IMR-90 (cell line): ENCODE data around the gene COLEC12. TPM values are rescaled to one million over a fixed set of nuclear protein-coding genes. Genes with fewer than 3 reads are reported as not detected.

Experiments used
- ATAC-seq: fragments of 200-7000 bp; cut with Tn5 transposase; 2 replicates; pipeline ENCODE4 v1.9.1; 2020; ENCODE audit warnings: low read depth, mild to moderate bottlenecking, moderate library complexity
- BruUV-seq: library from RNA; stranded (reverse); fragments of 400-500 nt; replicated peaks from 2 replicates; lab custom pipeline; 2021; lab: Mats Ljungman, UMichigan
- CTCF ChIA-PET: fragments of 300-600 bp; formaldehyde crosslinking; extraction: SDS; loops from one replicate; lab custom pipeline; 2021; ENCODE audit warnings: antibody characterized with exemption; lab: Yijun Ruan, JAX
- POLR2A ChIA-PET: fragments of 300-600 bp; sonication (Branson Sonifier 250); formaldehyde crosslinking; loops from one replicate; lab custom pipeline; 2022; ENCODE audit warnings: antibody characterized with exemption; ENCODE audit not compliant: unreplicated experiment; lab: Charles Lee
- DNase-seq: peaks from one replicate; pipeline ENCODE4 v3.0.0; 2013
- H2AFZ ChIP-seq: replicated peaks from 2 replicates; pipeline ENCODE3; 2013; ENCODE audit warnings: low read length, mild to moderate bottlenecking; ENCODE audit not compliant: poor library complexity
- H2AK5ac ChIP-seq: 2 replicates; pipeline ENCODE4 v1.6.1; 2013; ENCODE audit warnings: low read depth, low read length, inconsistent platforms
- H2AK9ac ChIP-seq: replicated peaks from 2 replicates; pipeline ENCODE3; 2013; ENCODE audit warnings: mild to moderate bottlenecking, low read depth, low read length, moderate library complexity; ENCODE audit not compliant: poor library complexity
- H2BK120ac ChIP-seq: 2 replicates; pipeline ENCODE4 v1.6.1; 2013; ENCODE audit warnings: low read depth, low read length, inconsistent platforms
- H2BK15ac ChIP-seq: 3 replicates; pipeline ENCODE4 v1.6.1; 2013; ENCODE audit warnings: low read depth, low read length, inconsistent platforms
- H2BK20ac ChIP-seq: 2 replicates; pipeline ENCODE4 v1.6.1; 2013; ENCODE audit warnings: low read depth, mild to moderate bottlenecking, inconsistent platforms, low read length, moderate library complexity
- H2BK5ac ChIP-seq: 2 replicates; pipeline ENCODE4 v1.6.1; 2013; ENCODE audit warnings: mild to moderate bottlenecking, low read depth, low read length, inconsistent platforms; ENCODE audit not compliant: poor library complexity, severe bottlenecking
- H3K14ac ChIP-seq: replicated peaks from 2 replicates; pipeline ENCODE4 v1.6.1; 2013; ENCODE audit warnings: low read depth, low read length, inconsistent platforms
- H3K18ac ChIP-seq: 2 replicates; pipeline ENCODE4 v1.6.1; 2013; ENCODE audit warnings: low read depth, low read length, control low read depth
- H3K23ac ChIP-seq: 2 replicates; pipeline ENCODE4 v1.6.1; 2013; ENCODE audit warnings: low read depth, low read length, inconsistent platforms
- H3K27ac ChIP-seq: 2 replicates; pipeline ENCODE4 v1.5.1; 2013; ENCODE audit warnings: mild to moderate bottlenecking, control low read depth, low read length; ENCODE audit not compliant: insufficient read depth
- H3K27me3 ChIP-seq: 2 replicates; pipeline ENCODE4 v1.6.1; 2013; ENCODE audit warnings: low read length; ENCODE audit not compliant: control insufficient read depth, insufficient read depth
- H3K36me3 ChIP-seq: 2 replicates; pipeline ENCODE4 v1.6.1; 2013; ENCODE audit warnings: low read length, mixed read lengths; ENCODE audit not compliant: control insufficient read depth, insufficient read depth
- H3K4ac ChIP-seq: 2 replicates; pipeline ENCODE4 v1.6.1; 2013; ENCODE audit warnings: low read depth, low read length, inconsistent platforms
- H3K4me1 ChIP-seq: 2 replicates; pipeline ENCODE4 v1.6.1; 2013; ENCODE audit warnings: low read length, mixed read lengths; ENCODE audit not compliant: control insufficient read depth, insufficient read depth
- H3K4me2 ChIP-seq: 2 replicates; pipeline ENCODE4 v1.6.1; 2013; ENCODE audit warnings: low read depth, mild to moderate bottlenecking, control low read depth, low read length, moderate library complexity
- H3K4me3 ChIP-seq: 2 replicates; pipeline ENCODE4 v1.5.1; 2013; ENCODE audit warnings: low read depth, mild to moderate bottlenecking, control low read depth, low read length, moderate library complexity; ENCODE audit not compliant: insufficient read depth
- H3K56ac ChIP-seq: 2 replicates; pipeline ENCODE4 v1.6.1; 2013; ENCODE audit warnings: low read length, inconsistent platforms; ENCODE audit not compliant: insufficient read depth; ENCODE audit errors: extremely low read depth
- H3K79me1 ChIP-seq, 2 experiments: 2 replicates each; pipeline ENCODE4 v1.6.1; 2013; ENCODE audit warnings: low read length in 2 of 2, inconsistent platforms in 1 of 2, low read depth in 1 of 2
- H3K9ac ChIP-seq: 2 replicates; pipeline ENCODE4 v1.6.1; 2013; ENCODE audit warnings: low read depth, low read length, control low read depth
- H3K9me1 ChIP-seq: 2 replicates; pipeline ENCODE4 v1.6.1; 2013; ENCODE audit warnings: low read length, inconsistent platforms; ENCODE audit not compliant: insufficient read depth
- H3K9me3 ChIP-seq: 2 replicates; pipeline ENCODE4 v1.6.1; 2013; ENCODE audit warnings: low read length; ENCODE audit not compliant: control insufficient read depth, insufficient read depth
- H4K20me1 ChIP-seq: 2 replicates; pipeline ENCODE4 v1.6.1; 2013; ENCODE audit warnings: low read length, inconsistent platforms; ENCODE audit not compliant: insufficient read depth
- H4K5ac ChIP-seq: 2 replicates; pipeline ENCODE4 v1.6.1; 2013; ENCODE audit warnings: mild to moderate bottlenecking, low read depth, low read length, control low read depth
- H4K8ac ChIP-seq, 2 experiments: 2 replicates each; pipeline ENCODE4 v1.6.1; 2013; ENCODE audit warnings: low read depth in 2 of 2, low read length in 2 of 2, control low read depth in 1 of 2, inconsistent platforms in 1 of 2
- H4K91ac ChIP-seq: 2 replicates; pipeline ENCODE4 v1.6.1; 2013; ENCODE audit warnings: low read depth, low read length, inconsistent platforms; ENCODE audit not compliant: insufficient read depth
- BHLHE40 ChIP-seq: fragments of 150-350 bp; IDR thresholded peaks from 2 replicates; pipeline ENCODE4 v1.6.1; 2016; ENCODE audit warnings: mild to moderate bottlenecking, low read depth, low read length
- CHD1 ChIP-seq: IDR thresholded peaks from 2 replicates; pipeline ENCODE4 v1.6.1; 2012; ENCODE audit warnings: low read depth, low read length, improper control_type of control experiment
- MAZ ChIP-seq: IDR thresholded peaks from 2 replicates; pipeline ENCODE4 v1.6.1; 2012; ENCODE audit warnings: low read depth, mild to moderate bottlenecking, low read length, improper control_type of control experiment, moderate library complexity, borderline replicate concordance
- RCOR1 ChIP-seq: IDR thresholded peaks from 2 replicates; pipeline ENCODE4 v1.6.1; 2012; ENCODE audit warnings: mild to moderate bottlenecking, low read length, improper control_type of control experiment; ENCODE audit not compliant: insufficient replicate concordance
- SMC3 ChIP-seq: fragments of 150-350 bp; IDR thresholded peaks from 2 replicates; pipeline ENCODE4 v1.6.1; 2016; ENCODE audit warnings: low read depth, mild to moderate bottlenecking, antibody characterized with exemption, low read length, moderate library complexity
- WGBS, 2 experiments: methylation state at CpG; one replicate each; pipeline versions ENCODE4 v1.1.5 to v1.1.7; 2013; ENCODE audit warnings: missing lambda C conversion rate in 2 of 2; ENCODE audit not compliant: insufficient read length in 1 of 2; ENCODE audit errors: extremely low coverage in 2 of 2; 5-methylcytosine and 5-hydroxymethylcytosine counted together
- dilution Hi-C: fragments of 300-500 bp; cut with HindIII; formaldehyde crosslinking; loops from one replicate; pipeline ENCODE4 v1.14.3; 2018; ENCODE audit warnings: low sequenced_read_pairs; ENCODE audit not compliant: unreplicated experiment
- in situ Hi-C: fragments of 300-500 bp; cut with MboI; formaldehyde crosslinking; loops from 3 replicates; pipeline ENCODE4 v1.14.3; 2019; ENCODE audit warnings: low sequenced_read_pairs, inconsistent platforms, mixed read lengths
- intact Hi-C: fragments of 100-400 bp; cut with micrococcal nuclease; formaldehyde crosslinking; loops from 2 replicates; pipeline ENCODE4 v1.10.0; 2022
- polyA plus RNA-seq, 3 experiments: library from polyadenylated mRNA; depleted of rRNA; stranded (reverse); fragments of >200 nt; gene quantifications; 2 replicates each; pipeline ENCODE4 v1.2.3, GENCODE V29; 2012; ENCODE audit warnings: low replicate concordance in 1 of 3
- total RNA-seq: library from RNA; depleted of rRNA; stranded (reverse); fragments of >200 nt; gene quantifications from 2 replicates; pipeline ENCODE4 v1.2.3, GENCODE V29; 2012
- TF ChIP-seq, protein P1 (sequence below): fragments of 150-350 bp; IDR thresholded peaks from 2 replicates; pipeline ENCODE4 v1.6.1; 2016; ENCODE audit warnings: low read depth, mild to moderate bottlenecking, low read length, moderate library complexity, borderline replicate concordance

Gene COLEC12
- total and polyA plus RNA-seq, 2 of the 4 experiments (the other 2 are of a cell fraction) = 1.0 to 2.3 TPM

DNA sequence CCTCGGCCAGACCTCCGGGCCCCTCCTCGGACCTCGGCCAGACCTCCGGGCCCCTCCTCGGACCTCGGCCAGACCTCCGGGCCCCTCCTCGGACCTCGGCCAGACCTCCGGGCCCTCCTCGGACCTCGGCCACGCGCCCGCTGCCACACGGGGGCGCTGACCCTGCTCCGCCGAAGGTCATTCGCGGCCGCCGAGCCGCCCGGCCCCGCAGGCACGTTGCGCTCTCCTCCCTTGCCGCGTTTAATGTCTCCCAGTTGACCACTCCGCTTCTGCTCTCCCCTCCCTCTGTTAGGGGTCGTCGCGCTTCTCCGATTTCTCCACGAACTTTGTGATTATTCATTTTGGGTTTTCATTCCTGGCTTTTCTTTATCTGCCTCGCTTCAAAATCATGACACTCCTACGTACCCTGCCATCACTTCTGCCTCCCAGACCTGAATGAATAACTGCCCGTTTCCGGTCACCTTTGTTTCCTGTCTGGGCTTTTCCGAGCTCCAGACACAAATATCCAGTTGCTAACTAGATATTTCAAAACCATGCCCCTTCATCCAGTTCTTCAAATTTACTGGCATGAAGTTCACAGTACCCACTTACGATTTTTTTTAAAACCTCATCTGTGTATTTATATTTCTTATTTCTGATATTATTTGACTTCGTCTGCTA lies 14.8 kb upstream of the COLEC12 start:
- Histone ChIP-seq H3K79me1 (no peaks in the 10 kb centered on the region), H3K4ac (no peak overlapping the region), H3K4me3 (no peak overlapping the region), H3K18ac (no peak overlapping the region), H3K9me1 (no peaks in the 10 kb centered on the region), H3K9ac (no peak overlapping the region), H2BK15ac (no peak overlapping the region), H3K23ac (no peak overlapping the region), H2BK5ac (no peak overlapping the region), H3K4me1 (peaks cover 4% of the 10 kb centered on the region; the same call in 1 of the 2 replicates), H4K5ac (no peak overlapping the region), H2AK5ac (no peak overlapping the region; the same call in 1 of the 2 replicates), H3K27ac (no peak overlapping the region), H3K9me3 (no peaks in the 10 kb centered on the region), H3K56ac (no peak overlapping the region), H4K91ac (no peak overlapping the region), H3K27me3 (no peaks in the 10 kb centered on the region), H4K8ac (no peak overlapping the region), H3K4me2 (no peak overlapping the region), H3K14ac (no peak overlapping the region), H4K20me1 (no peaks in the 10 kb centered on the region), H2AFZ (no peak overlapping the region), H2BK20ac (no peak overlapping the region), H2AK9ac (no peak overlapping the region), H3K36me3 (no peaks in the 10 kb centered on the region), H2BK120ac (no peak overlapping the region)
- intact Hi-C loops (no loop called here), dilution Hi-C loops (no loop called here), in situ Hi-C loops (no loop called here)
- ATAC-seq (no peak), DNase-seq (no peak)
- POLR2A ChIA-PET = no interaction called here
- CTCF ChIA-PET = no interaction called here
- BruUV-seq = no TSS peak
- WGBS, 2 experiments = 92% methylated on average over 25 of the region's 44 CpGs; no CpG with 5 or more reads in 1 of the 2 experiments
- TF ChIP-seq SMC3 (no peak), CHD1 (no peak), BHLHE40 (no peak), RCOR1 (no peak), MAZ (no peak)
- TF ChIP-seq, protein P1, sequence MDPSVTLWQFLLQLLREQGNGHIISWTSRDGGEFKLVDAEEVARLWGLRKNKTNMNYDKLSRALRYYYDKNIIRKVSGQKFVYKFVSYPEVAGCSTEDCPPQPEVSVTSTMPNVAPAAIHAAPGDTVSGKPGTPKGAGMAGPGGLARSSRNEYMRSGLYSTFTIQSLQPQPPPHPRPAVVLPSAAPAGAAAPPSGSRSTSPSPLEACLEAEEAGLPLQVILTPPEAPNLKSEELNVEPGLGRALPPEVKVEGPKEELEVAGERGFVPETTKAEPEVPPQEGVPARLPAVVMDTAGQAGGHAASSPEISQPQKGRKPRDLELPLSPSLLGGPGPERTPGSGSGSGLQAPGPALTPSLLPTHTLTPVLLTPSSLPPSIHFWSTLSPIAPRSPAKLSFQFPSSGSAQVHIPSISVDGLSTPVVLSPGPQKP = no peak
